Colonic mucosa (tissue), 4 donors: ENCODE results near the gene SMYD5. TPM values are rescaled to one million over a fixed set of nuclear protein-coding genes. Genes with fewer than 3 reads are reported as not detected.

ENCODE experiments used
- DNase-seq: peaks from one replicate; pipeline ENCODE4 v3.0.0-alpha.2; 2020
- H3K27ac ChIP-seq: fragments of 200-600 bp; one replicate; pipeline ENCODE4 v1.8.0; 2021
- H3K27me3 ChIP-seq: fragments of 200-600 bp; one replicate; pipeline ENCODE4 v1.8.0; 2021
- H3K36me3 ChIP-seq: fragments of 200-600 bp; one replicate; pipeline ENCODE4 v1.8.0; 2021
- H3K4me1 ChIP-seq: fragments of 200-600 bp; one replicate; pipeline ENCODE4 v1.8.0; 2021; ENCODE audit warnings: mild to moderate bottlenecking
- H3K4me3 ChIP-seq: fragments of 200-600 bp; one replicate; pipeline ENCODE4 v1.8.0; 2021
- H3K9ac ChIP-seq, 2 donors: one replicate each; pipeline ENCODE4 v1.7.0; 2013; ENCODE audit warnings: control low read depth in 2 of 2, low read depth in 2 of 2, low read length in 2 of 2
- H3K9me3 ChIP-seq: fragments of 200-600 bp; one replicate; pipeline ENCODE4 v1.8.0; 2021
- CTCF ChIP-seq: fragments of 200-600 bp; IDR thresholded peaks from one replicate; pipeline ENCODE4 v1.8.0; 2022; ENCODE audit warnings: antibody characterized with exemption, mild to moderate bottlenecking
- intact Hi-C: fragments of 100-400 bp; cut with DNase I; formaldehyde crosslinking; loops from one replicate; pipeline ENCODE4 v1.14.1; 2022
- total RNA-seq, 2 donors: library from RNA; stranded (reverse); fragmentation: NEBNext Ultra II Directional in 1 of 2; extraction: Animal tissue kit (Norgen Biotek cat#: 25700) in 1 of 2; gene quantifications; one replicate each; pipeline ENCODE4 v1.2.1, GENCODE V29; 2021
- donor health status: healthy.
- donor health status: DM: no; HTN: no; CAD: no.
- donor health status: DM: no; HTN: no; CAD: no.

Gene SMYD5
- total RNA-seq, 2 donors from 2014 or later = 9.4 to 18.9 TPM

- TF ChIP-seq CTCF = no peak
- intact Hi-C loops = no loop called here
- Histone ChIP-seq H3K27ac (no peak overlapping the region), H3K9ac (no peak overlapping the region), H3K4me3 (no peak overlapping the region), H3K4me1 (no peaks in the 10 kb centered on the region), H3K36me3 (peaks cover 38% of the 10 kb centered on the region), H3K27me3 (no peaks in the 10 kb centered on the region), H3K9me3 (no peaks in the 10 kb centered on the region)
- no peak for DNase-seq
Observed at GRCh38 chr2:73244580-73244979, 30.5 kb downstream of the SMYD5 start.

GRCh38 chr2:73246850-73247249, 32.8 kb downstream of the SMYD5 start:
- Histone ChIP-seq H3K36me3 (peaks cover 38% of the 10 kb centered on the region), H3K9me3 (no peaks in the 10 kb centered on the region), H3K27ac (no peak overlapping the region), H3K9ac (no peak overlapping the region), H3K4me3 (no peak overlapping the region), H3K4me1 (no peaks in the 10 kb centered on the region), H3K27me3 (no peaks in the 10 kb centered on the region)
- no peak for TF ChIP-seq CTCF
- DNase-seq = no peak
- intact Hi-C loops = no loop called here

- no peak for DNase-seq
- H3K36me3 ChIP-seq = peaks cover 21% of the 10 kb centered on the region
- H3K4me3 ChIP-seq = no peak overlapping the region
- H3K4me1 ChIP-seq = no peaks in the 10 kb centered on the region
- no peak overlapping the region for H3K27ac ChIP-seq
- TF ChIP-seq CTCF = no peak
- intact Hi-C loops = no loop called here
- H3K27me3 ChIP-seq = no peaks in the 10 kb centered on the region
- H3K9ac ChIP-seq = no peak overlapping the region
- H3K9me3 ChIP-seq = no peaks in the 10 kb centered on the region
Observed at GRCh38 chr2:73249636-73250035, 35.6 kb downstream of the SMYD5 start.

DNA sequence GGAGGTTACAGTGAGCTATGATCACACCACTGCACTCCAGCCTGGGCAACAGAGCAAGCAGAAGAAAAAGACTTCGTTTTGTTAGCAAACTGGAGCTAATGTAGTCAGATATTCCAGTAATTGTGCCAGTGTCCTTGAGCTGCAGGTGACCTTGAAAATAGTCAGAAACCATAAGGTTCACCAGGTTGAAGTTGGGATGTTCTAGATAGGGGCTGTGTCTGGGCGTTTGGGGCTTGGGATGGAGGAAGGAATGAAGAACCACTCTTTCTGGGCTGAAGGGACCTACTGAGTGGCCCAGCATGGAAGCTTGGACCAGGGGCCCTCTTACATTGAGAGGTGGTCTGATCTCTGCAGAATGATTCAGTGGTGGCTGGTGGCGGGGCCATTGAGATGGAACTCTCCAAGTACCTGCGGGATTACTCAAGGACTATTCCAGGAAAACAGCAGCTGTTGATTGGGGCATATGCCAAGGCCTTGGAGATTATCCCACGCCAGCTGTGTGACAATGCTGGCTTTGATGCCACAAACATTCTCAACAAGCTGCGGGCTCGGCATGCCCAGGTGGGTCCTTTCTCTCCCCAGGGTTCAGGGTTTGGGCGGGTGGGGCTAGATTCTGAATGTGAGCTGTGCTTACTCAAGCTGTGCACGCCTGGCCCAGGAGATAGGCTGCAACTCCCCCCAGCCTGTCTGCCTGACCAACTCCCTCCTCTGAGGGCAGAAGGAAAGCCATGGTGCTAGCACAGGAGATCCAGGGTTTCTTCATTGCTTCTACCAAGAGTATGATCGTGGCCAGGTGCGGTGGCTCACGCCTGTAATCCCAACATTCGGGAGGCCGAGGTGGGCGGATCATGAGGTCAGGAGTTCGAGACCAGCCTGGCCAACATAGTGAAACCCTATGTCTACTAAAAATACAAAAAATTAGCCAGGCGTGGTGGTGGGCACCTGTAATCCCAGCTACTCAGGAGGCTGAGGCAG, 37.1 kb downstream of the SMYD5 start:
- Histone ChIP-seq H3K36me3 (peaks cover 6% of the 10 kb centered on the region), H3K4me1 (no peaks in the 10 kb centered on the region), H3K27ac (no peak overlapping the region), H3K9ac (no peak overlapping the region), H3K27me3 (no peaks in the 10 kb centered on the region), H3K4me3 (no peak overlapping the region), H3K9me3 (no peaks in the 10 kb centered on the region)
- no peak for DNase-seq
- intact Hi-C loops = no loop called here
- TF ChIP-seq CTCF = no peak

- H3K36me3 ChIP-seq = no peaks in the 10 kb centered on the region
- intact Hi-C loops = no loop called here
Observed at GRCh38 chr2:73252238-73253027, 38.4 kb downstream of the SMYD5 start.

More at GRCh38 chr2:73252238-73253027, 38.4 kb downstream of the SMYD5 start:
- Histone ChIP-seq H3K27me3 (no peaks in the 10 kb centered on the region), H3K27ac (no peak overlapping the region), H3K9ac (no peak overlapping the region), H3K9me3 (no peaks in the 10 kb centered on the region), H3K4me1 (no peaks in the 10 kb centered on the region), H3K4me3 (no peak overlapping the region)
- TF ChIP-seq CTCF = no peak
- no peak for DNase-seq
